Mesenchymal stem cell (in vitro differentiated cells and primary cell): ENCODE data around the gene MZT1.

Source experiments
- DNase-seq: peaks from one replicate; pipeline ENCODE4 v3.0.0-alpha.2; 2013
- H2AFZ ChIP-seq: one replicate; pipeline ENCODE4 v1.6.1; 2013; ENCODE audit warnings: low read depth, mild to moderate bottlenecking, control low read depth, inconsistent platforms, low read length, moderate library complexity
- H2AK5ac ChIP-seq: 2 replicates; pipeline ENCODE4 v1.6.1; 2013; ENCODE audit warnings: low read length, moderate library complexity, mild to moderate bottlenecking, inconsistent platforms; ENCODE audit not compliant: severe bottlenecking
- H2BK120ac ChIP-seq: one replicate; pipeline ENCODE4 v1.6.1; 2013; ENCODE audit warnings: low read depth, mild to moderate bottlenecking, inconsistent platforms, low read length, moderate library complexity
- H2BK12ac ChIP-seq, 2 experiments: one replicate each; pipeline ENCODE4 v1.6.1; 2013; ENCODE audit warnings: inconsistent platforms in 2 of 2, low read length in 2 of 2, mild to moderate bottlenecking in 2 of 2, moderate library complexity in 2 of 2, control low read depth in 1 of 2
- H2BK15ac ChIP-seq: one replicate; pipeline ENCODE4 v1.6.1; 2013; ENCODE audit warnings: mild to moderate bottlenecking, low read depth, inconsistent platforms; ENCODE audit not compliant: poor library complexity, severe bottlenecking
- H2BK5ac ChIP-seq: 2 replicates; pipeline ENCODE4 v1.6.1; 2013; ENCODE audit warnings: low read depth, mild to moderate bottlenecking, low read length, control low read depth, inconsistent platforms; ENCODE audit not compliant: poor library complexity, severe bottlenecking
- H3K14ac ChIP-seq, 2 experiments: one replicate each; pipeline ENCODE4 v1.6.1; 2013; ENCODE audit warnings: inconsistent platforms in 2 of 2, low read length in 2 of 2, control low read depth in 1 of 2, mild to moderate bottlenecking in 1 of 2, moderate library complexity in 1 of 2
- H3K18ac ChIP-seq, 2 experiments: one replicate each; pipeline ENCODE4 v1.6.1; 2013; ENCODE audit warnings: inconsistent platforms in 2 of 2, low read length in 2 of 2, control low read depth in 1 of 2, low read depth in 1 of 2, mild to moderate bottlenecking in 1 of 2
- H3K23ac ChIP-seq, 2 experiments: one replicate each; pipeline ENCODE4 v1.6.1; 2013; ENCODE audit warnings: inconsistent platforms in 2 of 2, low read length in 2 of 2, mild to moderate bottlenecking in 2 of 2, moderate library complexity in 2 of 2, control low read depth in 1 of 2
- H3K27ac ChIP-seq: 2 replicates; pipeline ENCODE4 v1.5.1; 2013; ENCODE audit warnings: mild to moderate bottlenecking, moderate library complexity, low read length, control low read depth, inconsistent platforms; ENCODE audit not compliant: poor library complexity, severe bottlenecking
- H3K27me3 ChIP-seq, 2 experiments: 2 replicates each; pipeline versions ENCODE4 v1.6.1 to v1.7.0; 2013; ENCODE audit warnings: low read length in 2 of 2, mild to moderate bottlenecking in 2 of 2, moderate library complexity in 2 of 2, control low read depth in 1 of 2, inconsistent platforms in 1 of 2; ENCODE audit not compliant: control insufficient read depth in 1 of 2, insufficient read depth in 1 of 2
- H3K36me3 ChIP-seq, 2 experiments: 2 replicates each; pipeline versions ENCODE4 v1.6.1 to v1.7.0; 2013; ENCODE audit warnings: low read length in 2 of 2, control low read depth in 1 of 2, inconsistent platforms in 1 of 2, low read depth in 1 of 2, mild to moderate bottlenecking in 1 of 2; ENCODE audit not compliant: insufficient read depth in 2 of 2, control insufficient read depth in 1 of 2
- H3K4ac ChIP-seq, 2 experiments: one replicate each; pipeline ENCODE4 v1.6.1; 2013; ENCODE audit warnings: inconsistent platforms in 2 of 2, low read length in 2 of 2, mild to moderate bottlenecking in 2 of 2, moderate library complexity in 2 of 2, control low read depth in 1 of 2, low read depth in 1 of 2
- H3K4me1 ChIP-seq: 2 replicates; pipeline ENCODE4 v1.6.1; 2013; ENCODE audit warnings: low read depth, low read length, control low read depth; ENCODE audit not compliant: control insufficient read depth, insufficient read depth
- H3K4me2 ChIP-seq: 2 replicates; pipeline ENCODE4 v1.6.1; 2013; ENCODE audit warnings: low read length, mild to moderate bottlenecking, inconsistent platforms; ENCODE audit not compliant: poor library complexity, severe bottlenecking
- H3K4me3 ChIP-seq, 2 experiments: 2 replicates each; pipeline versions ENCODE4 v1.5.1 to v1.7.0; 2013; ENCODE audit warnings: low read length in 2 of 2, mild to moderate bottlenecking in 2 of 2, control low read depth in 1 of 2, low read depth in 1 of 2; ENCODE audit not compliant: insufficient read depth in 1 of 2
- H3K79me1 ChIP-seq: replicated peaks from 2 replicates; pipeline ENCODE4 v1.6.1; 2013; ENCODE audit warnings: mild to moderate bottlenecking, control low read depth, low read length, inconsistent platforms; ENCODE audit not compliant: poor library complexity, severe bottlenecking
- H3K9ac ChIP-seq: 2 replicates; pipeline ENCODE4 v1.7.0; 2013; ENCODE audit warnings: mild to moderate bottlenecking, low read length, moderate library complexity
- H3K9me3 ChIP-seq: 2 replicates; pipeline ENCODE4 v1.7.0; 2013; ENCODE audit warnings: mild to moderate bottlenecking, low read length; ENCODE audit not compliant: control insufficient read depth
- H4K8ac ChIP-seq: one replicate; pipeline ENCODE4 v1.6.1; 2013; ENCODE audit warnings: inconsistent platforms, mild to moderate bottlenecking, low read length, moderate library complexity
- H4K91ac ChIP-seq: one replicate; pipeline ENCODE4 v1.6.1; 2013; ENCODE audit warnings: mild to moderate bottlenecking, low read length, inconsistent platforms
- WGBS: methylation state at CpG from one replicate; pipeline ENCODE4 v1.1.7; 2013; ENCODE audit warnings: mixed read lengths; 5-methylcytosine and 5-hydroxymethylcytosine counted together

Gene MZT1

GRCh38 chr13:72757792-72758535 lies 30.5 kb upstream of the MZT1 start:
- 86% methylated on average over 1 of the region's 4 CpGs for WGBS
- no peak overlapping the region for H2BK15ac ChIP-seq
- H3K79me1 ChIP-seq, result peaks cover 11% of the 10 kb centered on the region
- no peaks in the 10 kb centered on the region for H3K27me3 ChIP-seq
- no peaks in the 10 kb centered on the region for H3K4me1 ChIP-seq
- H3K36me3 ChIP-seq, result peaks cover 13 to 97% of the 10 kb centered on the region in 2 experiments
- H3K9ac ChIP-seq, result no peak overlapping the region
- H2BK12ac ChIP-seq, result no peak overlapping the region
- no peak overlapping the region for H3K14ac ChIP-seq
- H4K8ac ChIP-seq, result no peak overlapping the region
- no peaks in the 10 kb centered on the region for H3K9me3 ChIP-seq
- no peak overlapping the region for H3K4me2 ChIP-seq
- no peak overlapping the region for H2AK5ac ChIP-seq
- H2BK5ac ChIP-seq, result no peak overlapping the region
- no peak overlapping the region for H3K27ac ChIP-seq
- no peak overlapping the region for H3K4ac ChIP-seq
- no peak overlapping the region for H2BK120ac ChIP-seq
- H2AFZ ChIP-seq, result no peak overlapping the region
- H3K23ac ChIP-seq, result no peak overlapping the region
- no peak overlapping the region for H3K18ac ChIP-seq
- DNase-seq, result no peak
- H4K91ac ChIP-seq, result no peak overlapping the region
- H3K4me3 ChIP-seq, result no peak overlapping the region

- Histone ChIP-seq H3K14ac (no peak overlapping the region), H3K36me3 (peaks cover 15 to 93% of the 10 kb centered on the region in 2 experiments), H3K27me3 (no peaks in the 10 kb centered on the region), H4K91ac (no peak overlapping the region), H2AK5ac (no peak overlapping the region), H3K4me3 (no peak overlapping the region), H2BK5ac (no peak overlapping the region), H3K9me3 (no peaks in the 10 kb centered on the region), H3K23ac (no peak overlapping the region), H3K9ac (no peak overlapping the region), H2BK15ac (no peak overlapping the region), H3K4me2 (no peak overlapping the region), H2AFZ (no peak overlapping the region), H3K4me1 (no peaks in the 10 kb centered on the region), H2BK120ac (no peak overlapping the region), H3K27ac (no peak overlapping the region), H2BK12ac (no peak overlapping the region), H4K8ac (no peak overlapping the region), H3K18ac (no peak overlapping the region), H3K79me1 (peaks cover 15% of the 10 kb centered on the region), H3K4ac (no peak overlapping the region)
- WGBS, result 93% methylated on average over 6 of the region's 6 CpGs
- DNase-seq, result no peak
These were observed 26.7 kb upstream of the MZT1 start for GRCh38 chr13:72754111-72754510.

- Histone ChIP-seq H3K4me1 (no peaks in the 10 kb centered on the region), H3K4ac (no peak overlapping the region), H3K9ac (no peak overlapping the region), H3K79me1 (peaks cover 19% of the 10 kb centered on the region), H2AFZ (no peak overlapping the region), H2BK12ac (no peak overlapping the region), H2AK5ac (no peak overlapping the region), H3K27me3 (no peaks in the 10 kb centered on the region), H3K14ac (no peak overlapping the region), H3K4me3 (no peak overlapping the region), H3K36me3 (peaks cover 8 to 95% of the 10 kb centered on the region in 2 experiments), H2BK5ac (no peak overlapping the region), H3K27ac (no peak overlapping the region), H2BK120ac (no peak overlapping the region), H3K9me3 (no peaks in the 10 kb centered on the region), H3K23ac (no peak overlapping the region), H4K91ac (no peak overlapping the region), H4K8ac (no peak overlapping the region), H3K4me2 (no peak overlapping the region), H2BK15ac (no peak overlapping the region), H3K18ac (no peak overlapping the region)
- DNase-seq, result no peak
These were observed 23.8 kb upstream of the MZT1 start for GRCh38 chr13:72751220-72751619.

- Histone ChIP-seq H3K4ac (no peak overlapping the region), H4K91ac (no peak overlapping the region), H3K79me1 (peaks cover 15% of the 10 kb centered on the region), H2AK5ac (no peak overlapping the region), H3K36me3 (peaks cover 0 to 62% of the 10 kb centered on the region in 2 experiments), H2BK120ac (no peak overlapping the region), H2AFZ (no peak overlapping the region), H3K14ac (no peak overlapping the region), H3K23ac (no peak overlapping the region), H3K9ac (no peak overlapping the region), H3K27ac (no peak overlapping the region), H3K4me1 (no peaks in the 10 kb centered on the region), H3K27me3 (no peaks in the 10 kb centered on the region), H2BK5ac (no peak overlapping the region), H3K4me2 (no peak overlapping the region), H3K4me3 (no peak overlapping the region), H3K18ac (no peak overlapping the region), H2BK12ac (no peak overlapping the region), H4K8ac (no peak overlapping the region), H2BK15ac (no peak overlapping the region), H3K9me3 (no peaks in the 10 kb centered on the region)
- no CpG with 5 or more reads among the region's 1 CpG for WGBS
- peak; percentile 18 for DNase-seq
These were observed 17.8 kb upstream of the MZT1 start for GRCh38 chr13:72745260-72745659.
